SW480 (cell line): ENCODE measurements around the gene GPC3.
"Not testable (repeated sequence)": the region's sequence is repeated elsewhere in the genome, so short reads cannot be mapped to it uniquely, and the experiment has no call there.

ENCODE experiments used
- DNase-seq: peaks from one replicate; pipeline ENCODE4 v3.0.0-alpha.2; 2016; ENCODE audit warnings: low spot score

Gene GPC3

DNA sequence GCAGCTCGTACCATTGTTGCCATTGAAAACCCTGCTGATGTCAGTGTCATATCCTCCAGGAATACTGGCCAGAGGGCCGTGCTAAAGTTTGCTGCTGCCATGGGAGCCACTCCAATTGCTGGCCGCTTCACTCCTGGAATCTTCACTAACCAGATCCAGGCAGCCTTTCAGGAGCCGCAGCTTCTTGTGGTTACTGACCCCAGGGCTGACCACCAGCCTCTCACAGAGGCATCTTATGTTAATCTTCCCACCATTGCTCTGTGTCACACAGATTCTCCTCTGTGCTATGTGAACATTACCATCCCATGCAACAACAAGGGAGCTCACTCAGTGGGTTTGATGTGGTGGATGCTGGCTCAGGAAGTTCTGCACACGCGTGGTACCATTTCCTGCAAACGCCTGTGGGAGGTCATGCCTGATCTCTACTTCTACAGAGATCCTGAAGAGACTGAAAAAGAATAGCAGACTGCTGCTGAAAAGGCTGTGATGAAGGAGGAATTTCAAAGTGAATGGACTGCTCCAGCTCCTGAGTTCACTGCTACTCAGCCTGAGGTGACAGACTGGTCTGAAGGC lies 222.3 kb downstream of the GPC3 start:
- DNase-seq = not testable (repeated sequence)

DNA sequence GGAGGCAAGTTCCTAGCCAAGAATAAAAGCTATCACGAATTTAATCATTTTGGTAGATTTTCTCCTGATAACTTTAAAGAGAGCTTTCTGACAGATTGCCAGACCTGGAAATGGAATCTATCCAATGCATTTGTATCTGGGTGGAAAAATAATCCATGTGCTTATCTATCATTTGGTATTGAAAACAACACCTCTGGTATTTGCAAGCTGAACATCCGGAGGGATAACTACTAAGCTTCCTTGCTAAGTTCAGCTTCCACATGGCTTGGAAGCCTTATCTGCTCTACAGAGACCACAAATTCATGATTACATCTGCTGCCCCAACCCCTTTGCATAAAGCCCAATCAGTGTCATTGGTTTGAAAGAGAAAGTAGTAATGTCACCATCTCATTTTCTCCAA lies 230.7 kb downstream of the GPC3 start:
- no peak for DNase-seq

DNA sequence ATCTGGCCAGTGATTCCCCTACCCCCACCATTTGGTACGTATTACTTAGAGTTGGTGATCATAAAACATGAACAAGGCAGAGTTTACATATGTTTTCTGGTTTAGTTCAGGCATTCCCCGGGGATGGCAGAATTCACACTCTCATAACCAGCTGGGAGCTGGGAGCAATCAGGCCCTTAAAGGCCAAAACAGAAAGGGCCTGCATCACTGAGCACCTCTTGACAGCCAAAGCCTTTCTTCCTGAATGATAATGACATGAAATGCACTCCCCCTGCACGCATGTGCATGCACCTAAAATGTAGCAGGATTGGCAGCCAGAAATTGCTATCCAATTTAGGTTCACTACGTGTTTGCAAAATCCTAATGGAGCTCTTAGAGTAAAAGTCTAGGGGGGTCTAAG lies 235.4 kb downstream of the GPC3 start:
- DNase-seq = no peak

DNA sequence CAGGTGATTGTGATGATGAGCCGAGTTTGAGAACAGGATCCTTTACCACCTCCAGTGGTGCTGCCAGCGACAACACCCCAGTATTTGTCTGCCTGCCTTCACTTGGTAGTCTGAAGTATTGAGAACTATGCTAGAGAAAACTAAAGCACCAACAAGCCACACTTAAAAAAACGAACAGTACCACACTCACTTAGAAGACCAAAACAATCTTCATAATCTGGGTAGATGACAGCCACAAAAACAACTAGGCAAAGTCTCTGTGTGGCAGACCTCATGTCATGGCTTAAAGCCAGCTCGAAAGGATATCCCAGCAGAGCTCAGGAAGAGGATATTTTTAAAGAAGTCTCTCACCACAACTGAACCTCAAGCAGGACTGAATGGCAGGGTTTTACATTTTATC lies 236.0 kb downstream of the GPC3 start:
- DNase-seq = no peak

DNA sequence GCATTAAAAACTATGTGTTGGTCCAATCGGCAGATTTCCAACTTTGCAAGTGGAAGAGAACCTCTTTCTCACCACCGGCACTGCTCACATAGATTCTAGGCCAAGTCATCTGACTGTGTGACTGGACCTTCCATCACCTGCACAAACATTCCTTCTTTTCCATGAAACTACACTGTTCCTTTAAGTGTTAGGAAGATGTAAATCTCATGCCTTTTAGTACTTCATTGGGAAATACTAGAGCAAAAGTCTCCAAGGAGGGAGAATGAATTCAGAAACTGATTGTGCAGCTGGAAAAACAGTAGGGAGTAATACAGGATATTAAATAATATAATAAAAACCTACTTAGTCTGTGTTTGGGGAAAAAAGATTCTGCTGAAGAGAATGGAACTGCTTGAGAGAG lies 238.2 kb downstream of the GPC3 start:
- DNase-seq = no peak

DNA sequence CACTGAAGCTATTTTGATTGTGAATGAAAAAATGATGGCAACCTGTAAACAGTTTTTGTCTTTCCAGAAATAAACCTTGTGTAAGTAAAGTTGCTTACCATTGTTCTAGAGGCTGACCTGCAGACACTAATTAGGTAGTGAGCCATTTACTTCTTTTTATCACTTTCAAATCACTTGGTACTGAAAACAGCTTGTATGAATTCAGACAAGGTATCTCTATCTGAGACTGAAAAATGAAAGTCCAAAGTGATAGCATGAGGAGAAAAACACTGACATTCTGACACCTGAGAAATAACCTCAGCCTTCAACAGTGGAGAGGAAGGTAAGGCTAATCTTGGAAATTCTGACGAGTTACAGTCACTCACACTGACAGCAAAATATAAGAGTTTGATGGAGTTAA lies 238.8 kb downstream of the GPC3 start:
- DNase-seq = no peak

DNA sequence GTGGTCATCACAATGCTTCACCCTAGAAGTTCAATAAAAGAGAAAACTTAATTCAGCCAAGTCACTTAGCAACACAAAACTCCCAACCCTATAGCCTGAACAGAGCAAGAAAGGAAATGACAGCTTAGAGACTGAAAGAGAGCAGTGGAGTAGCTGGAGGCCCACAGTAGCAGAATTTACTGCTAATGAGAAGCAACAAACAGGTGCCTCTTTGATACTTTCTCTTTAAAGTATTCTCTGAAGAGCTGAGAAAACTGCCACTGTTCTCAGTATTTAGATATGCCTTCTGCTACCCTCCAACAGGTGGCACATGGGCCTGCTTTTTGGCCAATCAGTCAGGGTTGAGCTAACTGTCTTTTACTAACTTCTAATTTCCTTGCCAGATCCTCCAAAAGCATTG lies 240.0 kb downstream of the GPC3 start:
- DNase-seq = no peak

DNA sequence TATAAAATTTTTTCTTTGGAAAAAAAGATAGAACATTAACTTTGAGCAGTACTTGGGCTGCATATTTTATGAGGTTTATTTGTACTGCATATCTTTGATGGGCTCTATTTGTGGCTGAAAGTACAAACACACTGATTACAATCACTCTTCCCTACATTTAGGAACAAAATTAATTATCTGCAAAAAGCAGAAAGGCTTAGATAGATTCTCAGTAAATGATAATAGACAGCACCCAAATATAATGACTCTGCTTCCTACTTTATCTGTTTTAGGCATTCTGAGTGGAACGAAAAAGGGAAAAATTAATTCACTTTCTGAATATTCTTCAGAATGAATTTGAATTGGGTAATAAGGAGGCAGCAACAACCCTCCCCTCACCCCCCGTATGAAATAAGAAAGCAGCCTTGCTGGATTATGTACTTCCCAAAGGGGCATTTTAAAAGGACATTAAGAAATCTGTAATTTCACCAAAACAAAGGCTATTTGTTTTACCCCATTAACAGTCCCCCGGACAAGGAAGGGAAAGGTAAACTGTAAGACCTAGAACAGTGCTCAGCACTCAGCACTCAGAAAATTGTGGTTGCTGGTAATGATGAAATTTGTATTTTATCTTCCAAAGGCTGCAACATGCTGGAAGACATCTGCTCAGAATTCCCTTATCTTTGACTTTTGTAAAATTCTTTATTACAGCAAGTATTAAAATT lies 242.6 kb downstream of the GPC3 start:
- no peak for DNase-seq

DNA sequence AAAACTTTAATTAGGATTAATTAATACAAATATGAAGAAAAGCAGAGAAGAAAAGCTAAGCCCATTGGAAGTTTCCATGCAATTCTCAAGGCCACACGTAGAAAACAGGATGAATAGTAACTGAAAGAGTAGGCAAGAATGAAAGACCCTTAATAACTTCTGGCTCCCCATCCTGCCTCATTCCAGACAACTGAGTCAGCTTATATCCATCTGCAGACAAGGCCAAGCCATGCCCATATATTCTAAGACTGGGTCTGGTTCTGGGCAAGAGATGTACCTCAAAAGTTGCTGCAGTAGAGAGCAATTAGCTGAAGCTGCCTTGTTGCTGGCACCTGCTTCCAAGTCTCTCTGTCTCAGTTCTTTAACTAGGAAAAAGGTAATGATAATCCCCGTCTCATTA lies 244.1 kb downstream of the GPC3 start:
- no peak for DNase-seq

DNA sequence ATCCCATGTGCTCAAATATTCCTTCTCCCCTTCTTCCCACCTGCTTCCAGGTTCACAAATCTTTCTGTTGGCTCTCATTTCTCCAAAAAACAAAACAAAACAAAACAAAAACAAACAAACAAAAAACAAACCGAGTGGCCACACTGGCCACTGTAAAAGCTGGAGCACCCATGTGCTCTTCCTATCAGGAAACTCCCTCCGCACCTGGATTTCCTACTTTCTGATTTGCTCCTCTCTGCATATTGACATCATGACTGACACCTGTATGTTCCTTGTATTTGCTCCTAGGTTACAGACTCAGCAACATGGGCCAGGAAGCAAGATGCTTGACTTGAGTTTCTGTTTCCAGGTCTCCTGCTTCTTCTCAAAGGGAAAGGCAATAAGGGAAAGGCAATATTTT lies 258.8 kb downstream of the GPC3 start:
- no peak for DNase-seq

DNA sequence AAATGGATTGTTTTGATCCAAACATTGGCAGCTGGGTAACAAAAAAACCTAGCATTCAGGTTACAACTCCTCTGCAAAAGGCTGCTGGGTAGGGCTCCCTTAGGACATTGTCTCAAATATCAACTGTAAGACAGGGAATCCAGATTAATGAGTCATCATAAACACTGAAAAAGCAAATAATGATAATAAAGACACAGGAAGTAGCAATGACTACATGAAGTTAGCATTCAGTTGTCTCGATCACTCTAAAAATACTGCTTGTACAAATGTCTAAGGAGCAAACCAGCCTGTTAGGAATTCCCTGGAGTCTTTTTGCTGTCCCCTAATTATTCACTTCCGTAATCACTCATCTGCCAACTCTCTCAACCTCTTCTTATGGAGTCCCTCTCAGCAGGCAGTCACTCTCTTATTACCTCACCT lies 259.2 kb downstream of the GPC3 start:
- DNase-seq = peak; percentile 56

DNA sequence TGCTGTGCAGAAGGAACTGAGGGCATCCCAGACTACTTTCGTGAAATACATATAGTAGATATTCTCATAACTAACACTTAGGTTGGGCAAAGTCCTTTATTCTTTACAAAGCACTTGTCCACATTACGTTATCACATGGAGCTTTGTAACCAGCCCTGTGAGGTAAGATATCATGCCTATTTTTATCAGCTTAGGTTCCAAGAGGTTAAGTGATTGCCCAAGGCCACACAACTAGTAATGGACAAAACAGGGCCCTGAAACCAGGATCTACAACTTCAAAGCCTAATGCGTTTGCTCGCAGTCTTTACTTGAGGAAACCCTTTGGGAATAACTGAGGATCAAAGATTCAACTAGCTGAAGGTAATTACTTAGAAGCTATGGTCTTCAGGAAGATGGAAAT lies 261.5 kb downstream of the GPC3 start:
- DNase-seq = no peak

DNA sequence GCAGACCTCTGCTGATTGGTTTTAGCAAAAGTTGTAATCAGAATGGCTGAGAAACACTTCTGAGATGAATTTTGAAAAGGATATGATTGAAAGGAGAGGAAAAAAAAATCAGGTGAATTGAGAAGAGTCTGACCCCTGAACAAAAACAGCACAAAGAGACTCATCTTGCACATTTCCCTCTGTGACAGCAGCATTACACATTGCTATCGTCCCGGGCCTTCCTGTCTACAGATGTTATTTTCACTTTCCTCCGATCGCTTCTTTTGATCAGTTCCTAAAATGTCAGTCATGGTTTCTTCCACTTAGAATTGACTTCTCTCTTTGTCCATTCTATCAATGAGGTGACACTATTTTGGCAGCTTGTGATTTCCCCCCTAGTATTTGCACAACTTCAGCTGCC lies 262.6 kb downstream of the GPC3 start:
- no peak for DNase-seq

DNA sequence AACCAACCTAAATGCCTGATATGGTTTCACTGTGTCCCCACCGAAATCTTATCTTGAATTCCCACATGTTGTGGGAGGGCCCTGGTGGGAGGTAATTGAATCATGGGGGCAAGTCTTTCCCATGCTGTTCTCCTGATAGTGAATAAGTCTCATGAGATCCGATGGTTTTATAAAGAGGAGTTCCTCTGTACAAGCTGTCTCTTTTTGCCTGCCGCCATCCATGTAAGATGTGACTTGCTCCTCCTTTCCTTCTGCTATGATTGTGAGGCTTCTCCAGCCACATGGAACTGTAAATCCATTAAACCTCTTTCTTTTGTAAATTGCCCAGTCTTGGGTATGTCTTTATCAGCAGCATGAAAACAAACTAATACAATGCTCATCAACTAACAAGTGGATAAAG lies 265.1 kb downstream of the GPC3 start:
- not testable (repeated sequence) for DNase-seq

DNA sequence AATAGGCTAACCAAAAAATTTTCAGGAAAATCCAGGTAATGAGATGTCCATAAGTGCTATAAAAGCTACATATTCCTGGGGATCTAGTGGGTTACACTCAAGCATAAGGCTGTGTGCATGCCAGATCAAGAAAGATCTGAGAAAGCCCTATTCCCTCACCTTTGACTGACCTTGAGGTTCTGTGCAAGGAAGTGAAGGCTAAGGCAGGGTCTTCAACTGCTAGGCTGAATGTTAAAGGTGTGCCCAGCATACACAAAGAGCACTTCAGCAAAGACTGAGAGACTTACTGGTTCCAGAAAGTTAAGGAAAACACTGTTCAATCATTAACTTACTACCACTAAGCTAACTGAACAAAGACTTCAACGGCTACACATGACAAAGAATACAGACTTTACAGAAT lies 269.7 kb downstream of the GPC3 start:
- DNase-seq = no peak

DNA sequence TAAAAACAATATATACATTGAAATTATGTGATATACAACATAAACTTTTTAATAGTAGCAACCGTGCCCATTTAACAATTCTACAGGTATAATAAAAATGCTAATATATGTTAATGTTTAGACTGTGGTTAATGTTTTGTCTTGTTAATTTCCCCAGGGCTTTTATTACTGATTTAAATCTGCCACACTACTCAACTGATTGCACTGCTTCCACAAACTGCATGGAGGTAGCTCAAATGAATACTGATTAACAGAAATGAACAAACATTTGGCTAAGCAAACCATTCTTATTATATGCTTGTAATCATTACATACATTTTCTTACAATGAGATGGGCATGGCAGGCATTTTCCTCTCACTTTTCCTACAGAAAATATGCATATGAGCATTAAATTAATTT lies 275.9 kb downstream of the GPC3 start:
- DNase-seq = no peak

DNA sequence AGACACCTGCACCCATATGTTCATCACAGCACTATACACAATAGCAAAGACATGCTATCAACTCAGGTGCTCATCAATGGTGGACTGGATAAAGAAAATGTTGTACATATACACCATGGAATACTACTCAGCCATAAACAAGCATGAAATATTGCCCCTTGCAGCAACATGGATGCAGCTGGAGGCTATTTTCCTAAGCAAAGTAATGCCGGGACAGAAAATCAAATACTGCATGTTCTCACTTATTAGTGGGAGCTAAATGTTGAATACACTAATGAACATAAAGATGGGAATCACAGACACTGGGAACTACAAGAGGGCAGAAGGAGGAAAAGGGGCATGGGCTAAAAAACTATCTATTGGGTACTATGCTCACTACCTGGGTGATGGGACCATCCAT lies 278.5 kb downstream of the GPC3 start:
- DNase-seq = no peak

DNA sequence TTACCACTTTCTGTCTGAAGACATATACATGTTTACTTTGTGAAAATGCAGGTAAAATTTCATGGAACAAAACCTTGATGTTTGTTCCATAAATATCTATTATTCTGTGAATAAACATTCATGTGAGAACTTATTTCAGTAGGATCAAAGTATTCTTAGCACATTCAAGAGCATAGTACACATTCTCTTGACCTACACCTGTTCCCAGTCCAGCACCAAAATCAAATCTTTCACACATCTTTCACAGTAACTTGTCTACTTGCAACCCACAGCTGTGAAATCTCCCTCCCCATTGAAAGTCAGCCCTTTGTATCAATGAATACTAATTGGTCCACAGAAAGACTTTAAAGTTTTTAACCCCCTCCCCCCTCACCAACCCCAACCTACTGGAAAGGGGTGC lies 283.2 kb downstream of the GPC3 start:
- no peak for DNase-seq

DNA sequence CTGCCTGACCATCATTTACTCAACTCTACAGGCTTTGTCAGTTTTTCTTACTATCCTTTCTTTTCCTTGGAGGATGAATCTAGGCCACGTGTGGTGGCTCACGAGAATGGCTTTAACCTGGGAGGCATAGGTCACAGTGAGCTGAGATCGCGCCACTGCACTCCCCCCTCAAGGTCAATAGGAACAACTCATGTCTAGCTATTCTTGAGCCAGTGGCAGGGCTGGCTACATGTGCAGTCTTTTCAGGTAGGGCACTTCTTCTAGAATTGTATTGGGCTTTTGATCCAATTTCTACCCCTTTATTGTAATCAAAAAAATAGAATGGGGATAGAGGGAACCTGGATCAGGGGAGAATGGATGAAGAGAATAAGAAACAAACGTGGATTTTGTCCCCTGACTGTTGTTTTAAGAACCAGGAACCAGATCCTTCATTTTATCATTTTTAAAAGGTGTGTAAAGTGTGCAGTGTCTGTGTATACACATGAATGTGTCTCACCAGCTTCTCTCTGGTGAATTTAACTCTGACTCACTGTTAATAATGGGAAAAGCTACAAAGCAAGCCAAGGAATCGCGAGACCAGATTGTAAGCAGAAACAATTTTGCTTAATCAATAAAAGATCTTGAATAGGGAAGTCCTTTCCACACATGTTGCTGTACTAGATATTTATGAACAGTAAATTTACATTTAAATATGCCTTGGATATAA lies 286.2 kb downstream of the GPC3 start:
- no peak for DNase-seq

DNA sequence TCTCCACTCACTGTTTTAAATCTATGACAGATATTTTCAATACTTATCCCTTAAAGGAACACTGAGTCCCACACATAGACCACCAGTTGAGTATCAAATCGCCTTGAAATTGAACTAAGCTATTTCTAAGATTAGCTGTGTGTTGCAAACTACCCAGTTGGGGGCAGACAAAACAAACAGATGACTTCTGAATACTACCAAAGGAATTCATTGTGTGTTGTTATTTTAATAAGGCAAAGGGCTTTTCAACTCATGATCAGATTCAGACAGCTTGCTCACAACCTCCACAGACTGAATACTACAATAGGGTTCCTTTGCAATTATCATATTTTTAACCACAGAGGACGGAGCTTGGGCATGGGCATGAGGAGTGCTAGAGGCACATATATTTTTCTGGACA lies 287.1 kb downstream of the GPC3 start:
- peak; percentile 15 for DNase-seq

DNA sequence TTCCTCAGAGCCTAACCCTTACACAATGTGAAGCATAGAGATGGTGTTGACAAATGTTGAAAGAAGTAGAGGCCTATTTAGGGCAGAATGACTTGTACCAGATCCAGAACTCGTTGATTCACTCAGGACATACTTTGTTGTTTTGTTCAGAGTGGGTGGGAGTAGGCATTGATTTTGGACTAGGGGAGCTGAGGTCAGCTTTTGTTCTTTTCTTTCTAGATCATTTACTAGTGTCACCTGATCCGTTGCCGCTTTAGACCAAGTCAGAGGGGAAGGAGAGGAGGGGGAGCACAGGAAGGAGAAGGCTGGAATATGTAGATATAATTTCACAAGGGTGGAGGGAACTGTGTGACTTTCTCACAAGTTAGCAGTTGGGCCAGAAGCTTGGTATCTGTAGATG lies 287.7 kb downstream of the GPC3 start:
- no peak for DNase-seq

DNA sequence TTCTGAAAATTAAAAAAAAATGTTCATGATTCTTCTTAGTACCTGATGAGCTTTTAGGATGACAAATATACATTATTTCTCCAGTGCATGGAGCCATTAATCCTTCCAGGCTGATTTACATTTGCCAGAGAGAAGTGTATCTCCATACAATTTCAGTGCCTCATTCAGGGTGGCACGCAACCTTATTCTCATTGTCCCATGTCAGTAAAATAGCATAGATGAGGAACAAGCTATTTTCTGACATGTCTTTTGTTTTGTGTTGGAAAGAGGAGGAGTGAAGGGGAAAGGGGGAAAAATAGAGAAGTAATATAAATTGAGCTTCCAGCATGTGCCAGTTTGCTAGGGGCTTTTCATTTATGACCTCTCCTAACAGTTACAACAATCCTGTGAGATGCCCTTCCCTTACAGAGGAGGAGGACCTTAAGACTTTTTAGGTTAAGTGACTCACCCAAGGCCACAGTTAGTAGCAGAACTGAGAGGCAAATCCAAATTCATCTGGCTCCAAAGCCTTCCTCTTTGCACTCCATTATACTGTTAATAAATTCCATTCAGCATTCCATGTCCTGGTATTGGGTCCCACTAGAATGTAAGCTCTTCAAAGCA lies 295.3 kb downstream of the GPC3 start:
- DNase-seq = no peak

DNA sequence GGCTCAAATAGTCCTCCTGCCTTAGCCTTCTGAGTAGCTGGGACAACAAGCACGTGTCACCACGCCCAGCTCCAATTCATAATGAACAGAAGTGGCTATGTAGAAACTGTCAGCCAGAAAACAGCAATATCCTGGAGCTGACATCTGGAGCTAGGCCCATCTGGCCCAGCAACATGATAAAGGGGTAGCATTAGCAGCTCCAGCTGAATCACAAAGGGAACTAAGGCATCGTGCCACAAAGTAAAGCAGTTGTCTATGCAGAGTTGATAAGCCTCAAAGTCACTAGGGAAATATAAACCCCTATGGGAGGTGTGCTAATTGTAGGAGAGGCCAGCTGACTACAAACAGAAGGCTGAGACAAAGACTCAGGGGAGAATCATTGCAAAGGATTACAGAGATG lies 299.6 kb downstream of the GPC3 start:
- DNase-seq = no peak
